Activated T-helper 9 cell treated with anti-CD3 and anti-CD28 coated beads, Interleukin-2, amount 50 U/mL, for 16 hours (primary cell): ENCODE data around the gene EYS.
"Not testable (repeated sequence)": the region's sequence is repeated elsewhere in the genome, so short reads cannot be mapped to it uniquely, and the experiment has no call there.

Experiments used
- DNase-seq: peaks from one replicate; pipeline ENCODE4 v3.0.0-alpha.2; 2020; ENCODE audit warnings: low read depth

The EYS gene

DNA sequence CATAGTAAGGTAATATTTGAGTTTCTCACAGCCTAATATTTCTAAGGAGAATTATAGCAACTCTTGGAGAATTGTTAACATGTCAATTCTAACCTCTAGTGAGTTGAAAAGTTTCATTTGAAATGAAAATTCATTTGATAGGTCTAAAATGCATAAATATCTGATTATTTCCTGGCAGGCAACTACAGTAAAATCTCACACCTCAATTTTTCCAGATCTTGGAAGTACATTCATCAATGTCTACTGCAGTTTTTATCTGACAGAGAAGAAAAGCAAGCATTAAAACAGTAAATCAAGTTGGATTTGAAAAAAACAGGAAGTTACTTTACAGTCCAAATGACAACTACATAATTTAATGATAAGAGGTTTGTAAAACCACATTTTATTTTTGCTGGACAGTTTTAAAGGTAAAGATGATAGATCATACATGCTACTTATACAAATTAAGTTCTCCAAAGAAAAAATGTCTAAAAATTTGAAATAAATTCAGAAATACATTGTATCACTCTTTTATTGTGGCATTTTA, 631.3 kb downstream of the EYS start:
- no peak for DNase-seq

DNA sequence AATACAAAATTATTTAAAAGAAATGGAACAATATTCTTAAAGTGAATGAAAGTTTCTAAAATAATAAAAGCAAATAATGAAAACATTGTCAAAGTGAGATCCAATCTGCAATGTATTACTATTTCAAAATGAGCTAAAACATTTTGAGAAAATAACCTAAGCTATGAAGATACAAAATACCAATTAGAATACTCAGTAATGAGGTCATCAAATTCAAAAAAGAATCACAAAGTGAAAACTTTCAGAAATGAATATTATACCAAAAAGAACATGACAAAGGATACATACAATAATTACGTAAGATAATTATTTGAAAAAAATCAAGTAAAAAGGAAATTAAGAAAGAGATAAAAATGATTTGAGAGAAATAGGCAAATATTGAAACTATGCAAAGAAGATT, 634.5 kb downstream of the EYS start:
- DNase-seq, result no peak

DNA sequence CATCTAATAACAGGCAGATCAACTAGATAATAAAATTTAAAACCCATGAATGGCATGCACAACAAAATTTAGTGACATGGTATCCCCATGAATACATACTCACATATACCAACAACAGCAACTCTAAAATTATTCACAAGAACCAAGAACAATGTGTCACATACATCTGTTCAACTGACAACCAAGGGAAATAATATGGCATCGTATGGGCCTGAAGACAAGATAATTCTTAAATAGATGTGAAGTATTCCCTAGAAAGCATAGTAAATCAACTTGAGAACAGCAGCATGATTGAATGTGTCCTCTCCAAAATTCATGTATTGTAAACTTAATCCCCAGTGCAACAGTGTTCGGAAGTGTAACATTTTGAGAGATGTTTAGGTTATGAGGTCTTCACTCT, 635.5 kb downstream of the EYS start:
- no peak for DNase-seq

DNA sequence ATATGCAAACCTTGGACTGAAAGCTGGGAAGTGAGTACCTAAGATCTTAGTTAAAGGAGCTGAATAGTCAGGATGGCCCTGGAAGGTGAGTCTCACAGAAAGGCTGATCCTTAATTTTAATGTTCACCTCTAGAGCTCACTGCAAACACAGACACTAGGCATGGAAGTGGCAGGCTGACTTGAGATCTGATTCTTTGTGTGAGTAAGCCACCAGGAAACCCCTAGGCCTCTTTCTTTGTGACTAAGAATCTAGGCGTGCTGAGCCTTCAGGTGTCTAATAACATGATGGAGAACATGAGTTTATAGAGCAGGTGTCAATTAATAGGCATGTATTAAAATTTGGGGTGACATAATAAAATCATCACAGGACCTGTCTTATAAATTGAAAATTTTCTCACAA, 642.2 kb downstream of the EYS start:
- no peak for DNase-seq

DNA sequence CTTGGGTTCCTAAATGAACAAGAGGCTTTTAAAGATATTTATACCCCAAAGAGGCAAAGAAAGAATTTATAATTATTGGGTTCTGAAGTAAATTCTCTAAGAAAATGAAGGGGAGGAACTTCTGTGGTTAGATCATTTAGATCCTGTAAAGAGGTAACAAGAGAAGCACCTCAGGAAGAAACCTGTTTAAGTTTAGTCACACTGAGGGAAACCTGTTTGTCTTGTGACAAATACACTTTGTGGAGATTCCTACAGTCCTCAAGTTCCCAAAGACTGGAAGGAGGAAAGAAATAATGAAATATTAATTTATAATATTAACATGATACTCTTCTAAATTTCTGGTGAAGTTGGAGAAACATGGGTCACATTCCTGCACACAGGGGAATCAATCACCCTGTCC, 647.5 kb downstream of the EYS start:
- DNase-seq, result no peak

DNA sequence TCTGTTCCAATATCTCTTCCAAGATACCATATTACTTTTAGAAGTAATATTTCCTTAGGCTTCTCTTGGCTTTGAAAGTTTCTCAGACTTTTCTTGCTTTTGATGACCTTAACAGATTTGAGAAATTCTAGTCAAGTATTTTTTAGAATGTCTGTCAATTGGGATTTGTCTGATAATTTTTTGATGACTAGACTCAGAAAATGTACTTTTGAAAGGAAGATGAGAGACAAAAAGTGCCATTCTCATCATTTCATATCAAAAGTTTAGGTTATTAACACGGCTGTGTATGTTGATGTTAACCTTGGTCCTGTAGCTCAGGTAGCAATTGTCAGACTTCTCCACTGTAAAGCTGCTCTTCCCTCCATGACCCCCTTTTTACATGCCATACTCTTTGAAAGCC, 651.5 kb downstream of the EYS start:
- no peak for DNase-seq

DNA sequence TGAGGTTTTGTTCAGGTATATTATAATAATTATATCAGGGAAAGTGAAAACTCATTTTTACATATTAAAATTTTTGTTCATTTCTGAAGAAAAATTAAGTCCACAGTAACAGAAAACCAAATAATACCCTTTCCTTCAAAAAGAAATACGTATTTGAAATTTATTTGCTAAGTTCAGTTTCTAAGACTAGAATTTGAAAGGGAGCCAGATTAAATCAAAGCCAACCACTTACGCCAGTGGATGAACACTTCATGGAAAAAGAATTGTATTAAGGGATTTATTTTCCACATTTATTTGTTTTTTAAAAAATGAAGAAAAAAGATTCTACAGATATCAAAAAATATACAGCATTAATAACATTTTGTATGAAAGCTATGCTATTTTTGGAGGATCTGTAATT, 654.4 kb downstream of the EYS start:
- no peak for DNase-seq

DNA sequence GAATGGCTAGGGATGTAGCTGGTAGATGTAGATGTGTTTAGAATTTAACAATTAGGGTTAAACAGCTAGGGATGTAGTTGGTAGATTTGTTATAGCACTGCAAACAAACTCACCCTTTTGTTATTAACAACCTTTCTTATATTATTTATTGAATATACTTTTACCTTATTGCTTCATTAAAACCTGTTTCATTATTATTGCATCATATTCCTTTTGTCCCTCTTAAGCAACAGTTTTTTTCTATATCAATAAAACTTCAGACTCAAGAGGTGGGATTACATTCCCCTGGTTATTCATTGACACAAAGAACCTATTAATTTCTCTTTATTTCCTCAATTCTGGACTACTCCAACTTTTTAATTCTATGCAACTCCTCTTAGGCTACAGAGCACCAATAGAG, 661.2 kb downstream of the EYS start:
- DNase-seq, result no peak

DNA sequence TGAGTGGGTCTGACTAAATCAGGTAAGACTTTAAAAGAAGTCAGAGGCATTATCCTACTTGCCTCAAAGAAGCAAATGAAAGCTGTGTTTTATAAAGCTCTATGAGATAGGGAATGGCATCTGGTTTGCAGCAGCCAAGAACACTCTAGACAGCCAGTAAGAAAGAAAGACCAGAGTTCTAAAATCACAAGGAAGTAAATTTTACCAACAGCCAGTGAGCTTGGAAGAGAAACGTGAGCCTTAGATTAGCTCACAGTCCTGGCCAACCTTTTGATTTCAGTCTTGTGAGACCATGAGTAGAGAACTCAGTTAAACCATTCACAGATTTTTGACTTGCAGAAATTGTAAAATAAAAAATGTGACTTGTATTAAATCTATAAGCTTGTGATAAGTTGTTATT, 693.0 kb downstream of the EYS start:
- no peak for DNase-seq

DNA sequence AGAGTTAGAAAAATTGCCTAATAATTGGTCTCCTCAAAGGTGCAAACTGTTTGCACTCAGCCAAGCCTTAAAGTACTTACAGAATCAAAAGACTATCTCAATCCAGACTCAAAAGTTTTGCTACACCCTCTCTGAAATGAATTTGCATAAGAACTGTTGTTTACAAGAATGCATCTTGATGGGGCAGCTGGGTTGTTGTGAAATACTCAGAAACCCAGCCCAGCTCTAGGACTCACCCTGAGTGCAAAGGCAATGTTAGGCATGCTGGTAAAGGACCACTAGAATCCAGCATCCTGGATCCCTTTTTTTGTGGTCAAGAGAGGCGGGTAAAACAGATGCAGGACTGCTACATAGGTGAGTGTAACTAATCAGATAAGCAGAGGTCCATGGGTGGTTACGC, 700.2 kb downstream of the EYS start:
- no peak for DNase-seq

DNA sequence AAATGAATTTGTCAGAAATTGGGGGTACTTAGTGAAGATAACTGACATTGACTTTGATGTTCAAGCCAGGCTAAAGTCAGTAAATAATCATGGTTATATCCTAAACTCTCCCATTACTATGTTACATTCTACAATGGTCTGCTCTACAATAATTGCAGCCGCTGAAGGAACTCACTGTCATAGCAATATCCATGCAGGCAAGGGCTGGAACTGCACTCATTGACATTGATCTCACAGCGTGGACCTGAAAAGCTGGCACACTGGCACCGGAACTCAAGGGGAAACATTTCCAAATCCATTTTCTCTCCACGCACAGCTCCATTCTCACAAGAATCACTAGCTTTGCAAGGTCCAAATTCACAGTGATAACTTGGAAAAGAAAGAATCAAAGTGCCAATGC, 702.7 kb downstream of the EYS start:
- no peak for DNase-seq

DNA sequence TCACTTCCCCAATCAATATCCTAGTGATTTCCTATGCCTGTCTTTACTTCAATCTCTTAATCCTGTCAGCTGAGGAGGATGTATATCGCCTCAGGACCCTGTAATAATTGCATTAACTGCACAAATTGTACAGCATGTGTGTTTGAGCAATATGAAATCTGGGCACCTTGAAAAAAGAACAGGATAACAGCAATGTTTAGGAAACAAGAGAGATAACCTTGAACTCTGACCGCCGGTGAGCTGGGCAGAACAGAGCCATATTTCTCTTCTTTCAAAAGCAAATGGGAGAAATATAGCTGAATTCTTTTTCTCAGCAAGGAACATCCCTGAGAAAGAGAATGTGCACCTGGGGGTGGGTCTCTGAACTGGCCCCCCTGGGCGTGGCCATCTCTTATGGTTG, 704.1 kb downstream of the EYS start:
- not testable (repeated sequence) for DNase-seq

DNA sequence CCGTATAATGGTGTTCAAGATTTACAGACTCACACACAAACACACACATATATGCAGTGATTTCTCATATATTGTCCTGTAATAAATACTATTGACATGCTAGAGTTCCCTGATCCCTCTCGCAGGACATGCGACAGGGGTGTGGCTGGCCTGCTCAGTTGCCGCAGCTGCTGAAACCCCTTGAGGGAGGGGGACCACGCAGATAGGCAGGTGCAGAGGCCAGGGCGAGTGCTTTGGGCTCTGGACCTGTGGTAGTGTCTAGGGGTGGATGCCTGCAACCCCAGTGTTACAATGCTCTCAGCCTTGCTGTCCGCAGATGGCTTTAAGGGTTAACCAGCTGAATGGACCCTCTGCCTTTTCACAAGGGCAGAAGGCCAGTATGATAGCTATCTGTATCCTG, 706.2 kb downstream of the EYS start:
- DNase-seq, result no peak

DNA sequence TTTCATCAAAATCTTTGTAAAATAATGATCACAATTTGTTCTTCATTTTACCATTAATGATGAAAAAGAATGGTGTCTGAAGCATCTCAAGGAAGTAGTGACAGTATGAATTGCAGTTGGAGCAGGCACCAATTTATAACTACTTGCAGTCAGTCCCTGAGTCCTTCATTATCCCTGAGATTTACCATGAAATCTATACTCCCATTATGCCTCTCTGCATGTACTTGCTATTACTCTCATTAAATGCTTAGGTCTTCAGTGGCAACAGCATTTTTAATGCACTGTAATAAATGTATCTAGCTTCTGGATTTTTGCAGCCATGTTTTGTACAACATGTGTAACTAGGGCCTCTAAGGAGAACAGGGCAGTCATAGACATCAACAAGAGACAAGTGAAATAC, 708.8 kb downstream of the EYS start:
- no peak for DNase-seq

DNA sequence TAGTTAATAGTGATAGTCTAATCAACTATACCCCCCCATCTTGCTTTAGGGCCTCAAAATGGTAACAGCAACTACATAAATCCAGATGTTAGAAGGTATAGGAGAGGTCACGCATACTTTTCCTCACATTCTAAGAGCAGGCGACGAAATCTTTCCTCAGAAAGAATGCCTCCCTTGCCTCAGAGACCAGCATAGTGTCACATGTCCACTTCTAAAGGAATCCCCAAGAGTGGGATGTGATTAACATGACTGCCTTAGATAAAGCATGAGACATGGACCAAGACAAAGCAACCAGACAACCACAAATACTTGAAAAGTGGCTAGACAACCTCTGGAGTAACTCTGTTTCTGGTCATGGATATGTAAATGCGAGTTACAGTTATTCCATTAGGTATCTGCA, 710.7 kb downstream of the EYS start:
- DNase-seq, result no peak

DNA sequence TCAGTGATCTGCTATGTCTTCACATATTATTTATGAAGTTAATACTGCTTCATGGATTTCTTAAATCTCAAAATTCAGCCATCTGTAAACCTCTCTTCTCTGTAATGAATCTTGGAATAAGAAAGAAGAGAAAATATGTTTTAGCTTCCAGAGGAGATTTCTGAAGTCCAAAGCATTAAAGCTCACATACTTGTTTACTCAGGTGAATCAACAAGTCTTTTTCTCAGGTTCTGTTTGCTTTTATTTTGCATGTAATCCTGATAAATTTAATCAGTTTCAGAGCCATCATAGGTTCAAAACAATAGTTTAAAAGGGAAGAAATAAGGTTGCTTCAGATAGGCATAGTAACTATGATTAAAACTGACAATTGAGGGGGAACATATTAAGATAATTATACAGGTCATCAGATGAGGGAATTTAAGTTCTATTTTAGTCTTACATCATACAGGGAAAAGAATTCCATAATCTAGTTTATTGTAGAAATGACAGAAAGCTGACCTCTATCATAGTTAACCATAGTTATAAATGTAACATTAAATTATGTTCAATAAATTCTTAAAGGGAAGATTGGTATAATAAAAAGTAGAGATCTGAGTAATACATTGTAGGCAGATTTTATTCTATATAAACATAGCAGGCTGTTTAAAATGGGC, 716.2 kb downstream of the EYS start:
- no peak for DNase-seq

DNA sequence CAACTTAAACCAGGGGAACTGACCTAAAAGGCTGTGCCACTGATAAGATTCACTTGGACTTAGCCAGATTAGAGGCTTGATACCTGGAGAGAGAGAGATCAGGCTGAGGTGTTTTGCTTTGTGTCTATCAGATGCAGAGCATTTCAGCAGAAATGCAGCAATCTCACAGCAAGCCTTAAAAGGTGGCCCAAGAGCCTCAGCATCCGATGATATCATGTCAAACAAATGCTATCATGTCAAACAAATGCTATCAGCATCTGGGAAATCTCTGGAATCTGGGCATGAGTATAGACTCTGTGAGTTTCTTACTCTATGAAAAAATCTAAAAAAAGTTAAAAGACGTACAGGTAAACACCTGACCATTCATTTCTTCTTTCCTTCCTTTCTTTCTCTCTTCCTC, 718.9 kb downstream of the EYS start:
- no peak for DNase-seq

DNA sequence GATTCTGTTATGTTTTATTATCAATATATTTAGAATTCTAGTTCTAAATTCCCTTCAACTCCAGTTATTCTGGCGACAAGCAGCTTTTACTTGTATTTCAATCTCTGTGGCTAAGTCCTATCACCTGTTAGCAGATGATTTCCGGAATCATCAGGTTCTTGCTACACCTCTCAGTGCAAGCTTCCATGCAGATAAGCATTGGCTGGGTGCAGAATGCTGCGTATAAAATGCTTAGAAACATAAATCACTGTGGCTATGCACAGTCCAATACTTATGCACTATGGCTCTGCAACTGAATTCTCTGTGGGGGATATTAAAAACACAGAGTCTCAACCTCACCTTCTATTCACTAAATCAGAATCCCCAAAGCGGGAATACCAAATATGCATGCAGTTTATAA, 720.0 kb downstream of the EYS start:
- no peak for DNase-seq

DNA sequence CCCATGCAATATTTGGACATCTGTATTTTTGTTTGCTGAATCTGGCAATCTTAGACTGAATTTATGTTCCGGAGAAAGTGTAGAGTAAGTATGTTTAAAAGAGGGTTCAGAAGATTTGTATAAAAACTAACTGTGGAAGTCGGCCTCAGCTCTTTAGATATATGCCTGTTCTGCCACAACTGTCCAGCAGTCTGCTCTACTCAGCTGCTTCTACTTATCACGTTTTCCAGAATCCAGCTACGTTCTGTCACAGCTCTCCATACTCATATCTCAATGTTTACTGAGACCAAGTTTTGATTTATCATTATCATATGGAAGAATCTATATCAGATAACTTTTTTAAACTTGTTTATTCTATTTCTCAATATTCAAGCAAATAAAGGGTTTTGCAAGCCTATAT, 721.3 kb downstream of the EYS start:
- DNase-seq, result no peak

DNA sequence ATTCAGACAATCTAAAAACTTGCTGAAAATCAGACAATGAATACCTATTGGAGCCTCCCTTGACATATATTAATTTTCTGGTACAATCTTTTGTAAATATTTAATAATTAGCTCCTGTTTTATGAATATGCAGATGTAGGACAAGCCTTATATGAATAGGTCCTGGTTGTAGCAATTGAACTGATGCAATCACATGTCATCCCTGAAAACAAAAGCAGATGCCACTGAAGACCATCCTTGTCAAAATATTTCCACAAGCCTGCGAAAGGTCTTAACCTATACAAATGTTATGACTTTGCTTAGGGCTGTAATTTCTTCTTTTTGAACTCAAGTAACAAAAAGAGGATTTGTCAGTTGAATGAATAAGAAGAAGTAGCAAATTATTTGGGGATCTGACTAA, 722.1 kb downstream of the EYS start:
- no peak for DNase-seq

DNA sequence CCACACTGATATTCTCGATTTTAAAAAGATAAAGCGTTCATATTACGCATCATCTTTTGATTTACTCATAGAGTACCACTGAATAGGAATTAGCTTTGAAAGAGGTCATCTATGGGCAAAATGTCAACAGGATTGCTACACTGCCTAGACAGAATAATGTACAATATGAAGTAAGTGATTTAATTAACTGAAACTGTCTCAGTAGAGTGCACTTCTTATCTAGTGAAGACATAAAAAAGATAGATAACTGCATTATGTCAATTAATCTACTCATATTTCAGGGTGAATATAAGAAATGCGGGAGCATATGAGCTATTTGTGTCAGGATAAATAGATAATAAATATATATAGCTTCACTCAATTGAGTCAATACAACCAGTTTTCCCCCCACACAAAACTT, 723.9 kb downstream of the EYS start:
- DNase-seq, result no peak

DNA sequence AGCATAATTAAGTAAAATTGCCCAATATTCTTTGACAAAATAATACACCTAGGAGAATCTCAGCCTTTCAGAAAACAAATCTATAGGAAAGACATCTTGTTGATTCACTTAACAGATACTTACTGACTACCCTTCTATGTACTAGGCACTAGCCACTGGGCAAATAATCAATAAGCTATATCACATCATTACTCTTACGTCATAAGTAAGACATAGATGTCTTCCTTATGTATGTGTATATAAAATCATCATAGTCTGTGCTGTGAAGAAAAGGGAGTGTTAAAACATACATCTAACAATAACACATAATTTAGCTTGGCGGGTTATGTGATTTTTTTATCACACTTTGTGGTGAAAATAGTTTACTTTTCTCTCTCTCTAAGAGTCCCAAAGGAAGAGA, 733.9 kb downstream of the EYS start:
- no peak for DNase-seq

DNA sequence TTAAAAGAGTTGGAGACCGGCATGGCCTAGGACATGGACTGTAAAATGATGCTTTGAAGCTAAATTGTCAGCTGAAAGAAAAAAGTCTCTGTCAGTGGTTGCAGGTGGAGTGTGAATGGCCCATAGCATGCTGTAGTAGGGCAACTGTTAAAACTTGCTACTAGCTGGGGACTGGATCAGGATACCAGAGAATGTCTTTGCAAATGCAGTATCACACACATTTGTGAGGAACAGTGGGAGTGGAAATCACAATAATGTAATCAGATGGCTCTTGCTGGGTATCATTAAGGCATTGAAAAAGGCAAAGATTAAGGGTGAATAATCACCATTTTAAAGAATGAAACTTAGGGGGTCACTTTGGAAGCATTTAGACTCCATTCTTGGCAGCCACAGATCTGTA, 737.9 kb downstream of the EYS start:
- no peak for DNase-seq

DNA sequence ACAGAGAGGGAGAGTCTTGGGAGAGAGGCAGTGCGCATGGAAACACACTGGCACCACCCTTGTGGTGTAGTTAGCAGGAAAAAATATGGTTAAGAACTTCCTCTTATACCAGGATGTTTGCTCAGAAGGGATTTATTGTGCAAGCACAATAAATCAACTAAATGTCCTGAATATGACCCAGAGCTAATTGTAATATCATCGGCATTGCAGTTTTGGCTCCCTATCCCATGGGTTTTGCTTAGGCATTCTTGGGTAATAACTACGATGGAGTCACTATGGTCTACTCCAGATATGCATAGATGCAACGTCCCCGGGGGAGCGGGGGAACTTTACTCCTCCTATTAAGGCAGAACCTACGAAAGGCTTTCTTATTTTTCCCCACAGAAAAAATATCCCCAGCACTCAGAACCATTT, 751.6 kb downstream of the EYS start:
- DNase-seq, result no peak

DNA sequence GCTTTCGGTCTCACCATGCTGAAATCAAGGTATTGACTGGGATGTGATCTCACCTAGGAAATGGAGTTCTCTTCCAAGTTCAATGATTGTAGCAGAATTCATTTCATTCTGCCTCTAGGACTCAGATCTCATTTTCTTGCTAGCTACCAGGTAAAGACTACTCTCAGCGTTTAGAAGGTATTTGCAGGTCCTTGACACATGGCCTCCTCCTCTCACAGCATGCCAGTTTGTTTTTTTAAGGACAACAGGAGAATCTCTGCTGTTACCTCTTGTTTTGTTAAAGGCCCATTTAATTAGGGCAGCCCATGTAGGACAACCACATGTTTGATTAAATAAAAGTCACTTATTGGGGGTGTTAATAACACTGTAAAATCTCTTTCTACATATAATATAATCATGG, 757.8 kb downstream of the EYS start:
- no peak for DNase-seq
